HL-60/S4 (cell line): Measurements from ENCODE around the gene AARS2.

ENCODE experiments used
- in situ Hi-C: fragments of 300-500 bp; cut with MboI; formaldehyde crosslinking; loops from 2 replicates; pipeline ENCODE4 v1.14.3; 2022; ENCODE audit warnings: low sequenced_read_pairs

AARS2 gene

DNA sequence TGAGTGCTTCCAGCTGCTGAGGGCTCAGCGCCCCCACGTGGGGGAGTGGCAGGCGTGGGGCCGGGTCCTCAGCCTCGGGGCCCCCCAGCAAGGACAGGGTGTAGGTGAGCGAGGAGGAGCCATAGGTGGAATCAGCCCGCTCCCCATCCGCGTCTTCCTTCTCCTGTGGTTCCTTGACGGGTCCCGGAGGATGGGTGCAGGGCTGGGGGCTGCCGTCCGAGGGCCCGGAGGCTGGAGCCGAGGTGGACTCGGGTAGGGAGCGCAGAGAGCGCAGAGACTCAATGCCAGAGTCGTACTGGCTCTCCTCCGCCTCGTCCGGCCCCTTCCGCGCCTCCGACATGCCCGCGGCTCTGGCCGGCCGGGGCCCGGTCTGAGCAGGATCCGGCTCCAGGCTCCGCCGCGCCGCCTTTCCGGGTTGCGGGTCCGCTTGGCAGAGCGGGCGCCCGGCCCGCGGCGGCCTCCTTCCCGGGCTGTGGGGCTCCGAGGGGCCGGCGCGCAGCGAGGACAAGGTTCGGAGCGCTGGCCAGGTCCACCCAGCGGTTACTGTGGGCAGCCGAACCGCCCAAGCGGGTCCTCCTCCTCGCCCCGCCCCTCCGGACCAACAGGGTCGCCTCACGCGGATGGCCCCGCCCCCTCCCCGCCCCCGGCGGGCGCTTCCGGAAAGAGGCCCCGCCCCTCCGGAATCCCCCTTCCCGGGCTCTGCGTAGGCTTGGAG, 48.0 kb downstream of the AARS2 start, which contains the start of gene NFKBIE:
Gene NFKBIE, minus strand, starts transcription at position 545 of the 715 bp plus-strand sequence. Its CDS starts 205 bp downstream, at position 340.
- in situ Hi-C loops = no loop called here

GRCh38 chr6:44264154-44265006, 48.8 kb downstream of the AARS2 start:
- in situ Hi-C loops = no loop called here

DNA sequence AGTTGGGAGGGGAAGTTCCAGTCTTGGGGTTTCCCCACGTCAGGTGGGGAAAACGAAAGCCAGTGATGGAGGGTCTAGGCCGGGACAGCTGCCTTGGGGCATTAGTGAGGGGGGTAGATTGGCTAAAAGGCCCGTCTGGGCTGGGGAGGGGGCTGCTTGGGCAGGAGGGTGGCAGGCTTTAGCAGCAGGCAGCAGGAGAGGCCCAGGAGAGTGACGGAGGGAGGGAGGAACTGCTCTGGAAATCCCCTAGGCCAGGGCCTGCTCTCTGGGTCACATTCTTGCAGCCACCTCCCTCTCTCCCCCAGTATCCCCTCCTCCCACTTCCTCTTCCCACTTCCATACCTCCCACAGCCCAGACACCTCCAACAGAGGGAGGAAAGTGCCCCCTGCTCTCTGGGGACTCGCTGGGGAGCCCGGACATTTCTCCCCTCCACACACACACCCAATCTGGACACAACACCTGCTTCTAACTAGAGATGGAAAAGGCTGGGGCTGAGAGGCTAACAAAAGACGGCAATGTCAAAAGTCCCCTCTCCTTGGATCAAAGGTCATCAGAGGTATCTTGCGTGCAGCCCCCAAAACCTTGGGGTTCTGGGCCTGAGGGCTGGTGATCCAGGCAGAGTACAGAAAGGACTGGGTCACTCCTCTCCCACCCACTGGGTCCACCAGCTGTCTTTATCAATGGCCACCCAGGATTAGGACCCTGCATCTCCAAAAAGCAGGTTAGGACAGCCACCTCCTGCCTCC, 49.6 kb downstream of the AARS2 start:
- in situ Hi-C loops = no loop called here

GRCh38 chr6:44262467-44263353, 50.4 kb downstream of the AARS2 start:
- in situ Hi-C loops = no loop called here

DNA sequence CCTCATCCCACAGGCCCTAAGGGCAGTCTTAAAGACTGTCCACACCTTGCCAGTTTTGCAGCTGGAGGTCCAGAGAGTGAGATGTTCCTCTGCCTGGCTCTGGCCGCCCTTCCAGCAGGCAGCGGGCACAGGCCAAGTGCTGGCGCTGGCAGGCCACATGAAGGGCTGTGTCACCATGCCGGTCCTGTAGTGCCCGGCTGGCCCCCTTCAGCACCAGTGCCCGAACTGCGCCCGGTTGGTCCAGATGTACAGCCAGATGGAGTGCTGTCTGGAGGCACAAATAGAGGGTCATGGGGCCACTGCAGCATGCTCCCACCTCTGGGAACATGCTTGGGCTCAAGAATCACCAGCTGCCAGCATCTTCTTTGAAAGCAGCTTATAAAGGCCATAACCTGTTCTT, 51.6 kb downstream of the AARS2 start:
- in situ Hi-C loops = no loop called here

- in situ Hi-C loops = no loop called here
Measured at GRCh38 chr6:44260451-44261297, 52.5 kb downstream of the AARS2 start.

DNA sequence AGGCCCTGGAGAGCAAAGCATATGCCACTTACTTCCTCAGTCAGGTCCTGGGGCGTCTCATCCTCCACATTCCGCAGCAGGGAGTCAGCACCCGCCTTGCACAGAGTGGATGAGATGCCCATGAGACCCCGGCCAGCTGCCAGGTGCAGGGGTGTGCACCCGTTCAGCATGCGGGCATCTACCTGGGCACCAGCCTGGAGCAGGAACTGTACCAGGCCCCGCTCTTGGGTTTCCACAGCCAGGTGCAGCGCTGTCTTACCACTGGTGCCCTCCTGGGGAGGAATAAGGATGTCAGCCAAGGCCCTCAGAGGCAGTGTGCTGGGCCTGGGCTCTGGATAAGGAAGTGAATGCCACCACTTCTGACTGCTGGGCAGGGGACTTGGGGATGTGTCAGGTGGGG, 53.1 kb downstream of the AARS2 start:
- in situ Hi-C loops = no loop called here

DNA sequence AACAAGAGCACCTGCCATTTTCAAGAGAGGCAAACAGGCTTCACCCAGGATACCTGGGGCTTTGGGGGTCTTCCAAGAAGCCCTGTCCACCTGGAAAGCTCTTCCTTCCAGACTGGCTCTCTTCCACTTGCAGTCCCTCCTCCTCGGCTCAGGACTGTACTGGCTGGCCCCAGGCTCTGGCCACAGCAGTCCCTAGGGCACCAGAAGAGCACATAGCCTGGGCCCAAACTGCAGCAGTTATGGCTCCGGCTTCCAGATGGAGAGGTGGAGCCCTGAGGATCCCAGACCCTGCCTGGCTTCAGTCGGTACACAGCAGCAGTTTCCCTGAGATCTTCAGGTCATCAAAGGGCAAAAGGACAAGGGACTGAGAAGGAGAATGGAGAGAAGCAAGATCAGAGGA, 54.2 kb downstream of the AARS2 start:
- in situ Hi-C loops = no loop called here

DNA sequence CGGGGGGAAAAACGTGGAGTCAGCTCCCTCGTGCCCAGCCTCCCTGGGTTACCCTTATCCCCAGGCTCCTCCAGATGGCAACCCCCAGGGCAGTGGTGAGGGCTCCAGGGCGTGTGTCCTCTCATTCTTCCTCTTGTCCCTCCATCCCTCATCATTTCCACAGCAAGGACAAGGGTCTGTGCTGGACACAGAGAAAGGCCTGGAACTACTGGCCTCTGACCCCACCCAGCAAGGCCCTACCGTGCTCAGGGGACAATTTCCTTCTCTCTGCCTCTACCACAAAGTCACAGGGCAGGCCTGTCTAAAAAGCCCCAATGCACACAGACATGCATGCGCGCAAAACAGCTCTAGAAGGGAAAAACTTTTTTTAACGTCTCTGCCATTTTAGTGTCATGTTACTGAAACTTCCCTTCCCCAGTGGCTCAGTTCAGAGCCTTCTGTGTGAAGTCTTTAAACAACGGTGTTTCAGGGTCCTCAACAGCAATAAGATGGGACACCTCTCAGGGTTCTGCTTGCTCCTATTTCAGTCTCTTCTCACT, 54.8 kb downstream of the AARS2 start:
- in situ Hi-C loops = no loop called here

DNA sequence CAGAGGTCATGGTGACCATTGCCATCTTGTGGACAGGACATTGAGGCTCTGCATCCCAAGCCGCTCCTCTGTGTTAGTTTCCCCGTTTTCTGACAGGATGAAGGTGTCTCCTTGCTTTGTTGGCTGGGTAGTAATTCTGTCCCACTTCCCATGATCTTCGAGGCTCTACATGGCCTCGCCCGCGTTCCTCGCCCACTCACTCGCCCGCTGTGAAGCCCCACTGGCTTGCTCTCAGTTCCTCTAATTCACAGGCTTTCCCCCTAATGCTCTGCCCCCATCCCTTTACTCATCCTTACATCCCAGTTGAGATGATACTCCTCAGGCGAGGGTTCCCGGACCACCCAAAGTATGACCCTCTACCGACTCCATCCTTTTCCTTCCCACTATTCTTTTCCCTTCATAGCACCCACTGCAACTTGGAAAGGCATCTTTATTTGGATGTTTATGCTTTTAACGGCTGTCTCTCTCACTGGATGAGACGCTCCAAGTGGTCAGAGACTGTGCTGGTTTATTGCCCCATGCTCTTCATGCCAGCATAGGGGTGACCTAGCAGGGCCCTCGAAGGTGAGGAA, 55.3 kb downstream of the AARS2 start:
- in situ Hi-C loops = no loop called here

DNA sequence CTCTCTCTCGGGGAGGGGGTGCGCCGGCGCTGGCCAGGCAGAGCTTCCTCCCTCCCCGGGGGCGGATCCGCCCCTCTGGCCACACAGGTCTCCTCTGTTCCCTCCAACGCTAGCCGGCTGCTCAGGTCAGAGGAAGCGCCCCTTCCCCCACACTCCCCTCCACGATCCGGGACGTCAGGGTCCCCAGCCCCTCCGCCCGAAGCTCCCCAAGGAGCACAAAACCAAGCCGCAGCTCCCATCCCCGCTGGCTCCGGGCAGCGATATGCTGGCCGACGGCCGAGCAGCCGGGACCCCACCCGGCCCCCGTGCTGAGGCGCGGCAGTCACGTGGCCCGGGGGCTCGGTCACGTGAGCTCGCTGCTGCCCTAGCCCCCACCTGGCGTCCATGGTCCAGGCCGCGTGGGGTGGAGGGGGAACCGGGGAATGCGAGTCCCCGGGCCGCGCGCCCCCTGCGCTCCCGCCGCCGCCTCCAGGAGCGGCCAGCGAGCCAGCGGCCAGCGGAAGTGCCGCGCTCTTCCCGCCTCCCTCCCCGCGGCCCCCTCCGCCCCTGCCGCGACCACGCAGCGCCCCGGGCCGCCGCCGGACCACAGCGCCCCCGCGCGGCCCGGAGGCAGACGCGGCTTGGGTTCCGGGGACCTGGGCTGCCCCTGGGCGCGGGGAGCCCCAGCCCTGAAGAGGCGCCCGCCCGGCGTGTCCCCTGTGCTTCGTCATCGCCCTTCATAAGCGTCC, 56.0 kb downstream of the AARS2 start, which contains the start of gene SLC35B2:
Gene SLC35B2, minus strand, starts transcription at position 504 of the 728 bp plus-strand sequence. Its CDS starts 118 bp downstream, at position 386.
- in situ Hi-C loops = no loop called here

DNA sequence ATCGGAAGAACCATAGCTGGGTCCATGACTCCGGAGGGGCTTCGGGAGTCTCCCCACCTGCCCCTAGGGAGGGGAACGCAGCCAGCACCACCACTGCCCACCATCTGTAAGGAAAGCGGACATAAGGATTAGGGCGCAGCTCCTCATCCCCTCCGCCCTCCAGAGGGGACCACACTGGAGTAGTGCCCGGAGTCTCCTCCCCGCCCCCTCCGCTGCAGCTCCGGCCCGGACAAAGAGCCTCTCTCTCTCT, 56.4 kb downstream of the AARS2 start:
- in situ Hi-C loops = no loop called here

DNA sequence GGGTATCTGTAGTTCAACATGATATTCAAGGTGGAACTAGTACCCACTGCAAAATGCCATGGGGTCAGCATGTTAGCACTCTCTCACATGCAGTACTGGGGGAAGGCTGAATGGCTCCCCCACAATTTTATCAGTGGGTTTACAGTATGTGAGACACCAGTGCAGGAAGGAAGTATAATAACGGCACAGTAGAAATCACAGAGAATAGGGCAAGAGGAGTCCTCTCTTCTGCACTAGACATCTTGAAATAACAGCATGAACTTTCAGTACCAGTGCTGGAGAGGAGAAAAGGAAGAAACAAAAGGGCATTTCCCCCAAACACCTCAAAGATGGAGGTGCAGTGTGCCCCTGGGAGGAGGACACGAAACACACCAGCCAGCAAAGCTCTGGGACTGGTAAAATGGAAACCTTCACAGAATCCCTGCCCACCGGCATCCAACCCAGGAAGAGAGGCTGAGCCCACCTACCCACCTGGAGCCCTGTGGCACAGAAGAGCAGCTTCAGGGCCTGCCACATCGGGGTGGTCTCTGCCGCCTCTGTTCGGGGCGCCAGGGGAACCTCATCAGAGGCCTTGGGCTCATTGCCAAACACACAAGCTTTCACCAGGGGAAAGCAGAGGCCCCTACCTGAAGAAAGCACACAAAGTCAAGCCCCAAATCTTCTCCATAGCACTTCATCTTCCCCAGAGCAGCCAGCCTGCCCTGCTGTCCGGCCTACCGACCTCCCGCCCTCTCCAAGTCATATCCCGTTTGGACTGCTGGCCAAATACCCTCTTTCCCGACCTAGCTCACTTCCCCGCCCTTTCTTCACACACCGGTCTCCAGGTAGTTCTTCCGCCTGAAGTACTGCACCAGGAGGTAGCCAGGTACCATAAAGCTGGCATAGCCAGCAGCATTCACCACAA, 57.0 kb downstream of the AARS2 start:
- in situ Hi-C loops = no loop called here

DNA sequence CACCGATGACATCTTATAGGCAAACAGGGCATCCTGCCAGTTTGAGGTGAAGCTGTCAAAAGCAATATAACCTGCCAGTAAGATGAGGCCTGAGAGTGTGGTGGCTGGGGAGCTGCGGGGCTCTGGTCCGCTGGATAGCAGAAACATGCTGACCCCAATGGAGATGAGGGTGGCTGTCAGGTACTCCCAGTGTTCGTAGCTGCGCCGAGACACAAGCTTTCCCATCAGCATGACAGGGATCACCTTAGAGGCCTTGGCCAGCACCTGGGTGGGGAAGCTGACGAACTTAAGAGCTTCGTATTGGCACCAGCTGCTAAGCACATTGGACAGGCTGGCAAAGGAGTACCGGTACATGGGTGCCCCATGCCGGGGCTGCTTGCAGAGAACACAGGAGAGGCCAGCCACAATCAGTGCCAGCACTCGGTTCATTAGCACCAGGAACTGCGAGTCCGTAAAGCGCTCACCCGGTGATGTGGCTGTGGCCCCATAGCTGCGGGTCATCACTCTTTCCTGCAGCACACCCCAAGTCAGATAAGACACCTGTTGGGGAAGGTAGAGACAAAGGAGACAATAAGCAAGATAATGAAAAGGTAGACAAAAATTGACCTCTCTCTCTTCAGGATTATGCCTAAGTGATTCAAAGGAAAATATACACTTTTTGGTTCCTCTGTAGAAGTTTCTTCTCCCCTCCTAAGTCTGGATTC, 57.9 kb downstream of the AARS2 start:
- in situ Hi-C loops = no loop called here

GRCh38 chr6:44254191-44255104, 58.7 kb downstream of the AARS2 start:
- in situ Hi-C loops = no loop called here
